HFFc6 (cell line): ENCODE measurements around the gene CPED1. TPM values are rescaled to one million over a fixed set of nuclear protein-coding genes. Genes with fewer than 3 reads are reported as not detected.

Experiments used
- DNase-seq: peaks from one replicate; pipeline ENCODE4 v3.0.0-alpha.2; 2018
- H3K27ac Mint-ChIP-seq: 2 replicates; pipeline ENCODE4 v1.8.0; 2020; ENCODE audit warnings: mild to moderate bottlenecking, mixed read lengths
- H3K27me3 Mint-ChIP-seq: 2 replicates; pipeline ENCODE4 v1.8.0; 2021; ENCODE audit warnings: mild to moderate bottlenecking, moderate library complexity, mixed read lengths; ENCODE audit not compliant: insufficient read depth
- H3K36me3 Mint-ChIP-seq: 2 replicates; pipeline ENCODE4 v1.8.0; 2021; ENCODE audit warnings: low read depth, mixed read lengths
- H3K4me1 Mint-ChIP-seq: 2 replicates; pipeline ENCODE4 v1.8.0; 2020; ENCODE audit warnings: low read depth, mixed read lengths
- H3K4me3 Mint-ChIP-seq: 2 replicates; pipeline ENCODE4 v1.8.0; 2020; ENCODE audit warnings: mild to moderate bottlenecking, moderate library complexity, mixed read lengths
- H3K9me3 Mint-ChIP-seq: 2 replicates; pipeline ENCODE4 v1.8.0; 2020; ENCODE audit warnings: mild to moderate bottlenecking, mixed read lengths
- CTCF ChIP-seq: fragments of 200-600 bp; sonication (generic); IDR thresholded peaks from 2 replicates; pipeline ENCODE4 v1.5.0; 2021; ENCODE audit warnings: antibody characterized with exemption, mild to moderate bottlenecking
- total RNA-seq, 6 experiments: library from RNA; stranded (reverse); fragmentation: NEBNext Ultra II Directional; extraction: Animal tissue kit (Norgen Biotek cat#: 25700); gene quantifications; 2 replicates in 1 of 6; 3 replicates in 5 of 6; pipeline ENCODE4 v1.2.3, GENCODE V29; 2021

CPED1 gene
- total RNA-seq, 6 experiments from 2014 or later: 85.0 to 112 (median 95.9) TPM

GRCh38 chr7:121273467-121274167 is 285.1 kb downstream of the CPED1 start:
- Mint-ChIP-seq H3K4me1 (peaks cover 24% of the 10 kb centered on the region), H3K9me3 (no peaks in the 10 kb centered on the region; the same call in 1 of the 2 replicates), H3K36me3 (peaks cover 55% of the 10 kb centered on the region), H3K27me3 (no peaks in the 10 kb centered on the region), H3K27ac (peak overlapping the region; percentile 9; the same call in 1 of the 2 replicates), H3K4me3 (no peak overlapping the region)
- no peak for TF ChIP-seq CTCF
- no peak for DNase-seq

- peaks cover 33% of the 10 kb centered on the region for H3K4me1 Mint-ChIP-seq
- H3K4me3 Mint-ChIP-seq: no peak overlapping the region
- no peaks in the 10 kb centered on the region; the same call in 1 of the 2 replicates for H3K9me3 Mint-ChIP-seq
- TF ChIP-seq CTCF: no peak
- H3K27ac Mint-ChIP-seq: no peak overlapping the region
- peaks cover 50% of the 10 kb centered on the region for H3K36me3 Mint-ChIP-seq
- DNase-seq: no peak
- H3K27me3 Mint-ChIP-seq: no peaks in the 10 kb centered on the region
Measured at GRCh38 chr7:121274467-121274866, 286.0 kb downstream of the CPED1 start.

DNA sequence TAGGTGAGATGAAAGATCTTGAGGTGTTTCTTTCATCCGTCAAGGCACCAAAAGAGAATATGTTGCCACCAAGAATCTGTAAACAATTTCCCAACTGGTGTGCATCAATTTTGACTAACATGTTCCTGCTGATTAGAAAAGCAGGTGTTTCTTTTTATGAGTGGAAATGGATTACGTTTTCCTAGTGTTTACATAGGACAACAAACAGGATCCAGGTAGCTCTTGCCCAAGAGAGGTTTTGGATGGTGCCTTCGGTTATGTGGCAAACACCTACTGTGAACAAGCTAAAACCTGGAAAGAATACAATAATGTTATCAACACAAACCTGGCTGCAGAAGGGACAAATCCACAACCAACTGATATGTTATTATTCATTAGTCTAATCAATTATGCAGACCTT is 286.7 kb downstream of the CPED1 start:
- Mint-ChIP-seq H3K27ac (no peak overlapping the region), H3K27me3 (no peaks in the 10 kb centered on the region), H3K9me3 (no peaks in the 10 kb centered on the region), H3K4me3 (no peak overlapping the region), H3K36me3 (peaks cover 48% of the 10 kb centered on the region), H3K4me1 (peaks cover 38% of the 10 kb centered on the region)
- no peak for DNase-seq
- no peak for TF ChIP-seq CTCF

GRCh38 chr7:121276313-121276712 is 287.8 kb downstream of the CPED1 start:
- Mint-ChIP-seq H3K27me3 (no peaks in the 10 kb centered on the region), H3K27ac (no peak overlapping the region)
- no peak for DNase-seq

GRCh38 chr7:121278120-121279021 is 289.9 kb downstream of the CPED1 start:
- H3K36me3 Mint-ChIP-seq: peaks cover 54% of the 10 kb centered on the region
- peak overlapping the region; percentile 90 for H3K27ac Mint-ChIP-seq
- H3K4me3 Mint-ChIP-seq: peak overlapping the region; percentile 76
- H3K27me3 Mint-ChIP-seq: no peaks in the 10 kb centered on the region
- H3K9me3 Mint-ChIP-seq: no peaks in the 10 kb centered on the region
- TF ChIP-seq CTCF: no peak
- DNase-seq: peak; percentile 57
- H3K4me1 Mint-ChIP-seq: peaks cover 53% of the 10 kb centered on the region

More at GRCh38 chr7:121276313-121276712, 287.8 kb downstream of the CPED1 start:
- Mint-ChIP-seq H3K9me3 (no peaks in the 10 kb centered on the region), H3K4me3 (no peak overlapping the region), H3K4me1 (peaks cover 46% of the 10 kb centered on the region), H3K36me3 (peaks cover 51% of the 10 kb centered on the region)
- no peak for TF ChIP-seq CTCF
